Measurements from ENCODE around the gene KITLG. TPM values are rescaled to one million over a fixed set of nuclear protein-coding genes. Genes with fewer than 3 reads are reported as not detected.

Gene KITLG
- total RNA-seq, 1 experiment from 2014 or later: 11.7 TPM

DNA sequence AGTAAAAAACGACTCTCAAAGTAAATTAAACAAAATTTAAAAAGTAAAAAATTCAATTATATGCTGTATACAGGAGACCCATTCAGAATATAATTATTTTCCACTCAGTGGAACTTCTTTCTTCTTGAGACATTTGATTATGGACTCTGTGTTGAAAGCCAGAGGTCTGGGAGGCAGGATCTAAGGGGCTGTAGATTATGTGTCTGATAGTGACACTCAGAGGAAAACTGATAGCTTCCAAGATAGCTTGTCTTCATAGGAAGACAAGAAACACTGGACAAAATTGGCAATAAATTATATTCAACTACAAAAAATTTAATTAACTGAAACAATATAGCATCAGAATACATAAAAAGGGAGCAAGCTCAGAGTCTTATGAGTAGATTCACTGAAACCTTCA is 135.8 kb downstream of the KITLG start:
- H3K27ac Mint-ChIP-seq: no peak overlapping the region; a peak in 1 of 7 replicates
- no peak for DNase-seq
- no peaks in the 10 kb centered on the region for H3K27me3 Mint-ChIP-seq (ENCODE audit: low read depth)
- Histone ChIP-seq H4K91ac (ENCODE audit: insufficient read length, low read depth, low read length) (no peak overlapping the region), H2BK15ac (ENCODE audit: low read depth, low read length) (no peak overlapping the region), H4K8ac (replicated peaks; ENCODE audit: insufficient read length, low read depth, low read length) (no peak overlapping the region), H3K4me1 (ENCODE audit: insufficient read depth, low read length) (no peaks in the 10 kb centered on the region), H2AFZ (ENCODE audit: low read length) (no peak overlapping the region), H2BK20ac (ENCODE audit: low read depth, low read length, poor library complexity, severe bottlenecking) (no peak overlapping the region), H2AK5ac (ENCODE audit: insufficient read length, low read length) (no peak overlapping the region), H3T11ph (ENCODE audit: low read length) (no peak overlapping the region), H3K18ac (ENCODE audit: insufficient read length, low read depth, low read length) (no peak overlapping the region), H4K20me1 (ENCODE audit: control insufficient read depth, insufficient read depth, insufficient read length) (no peaks in the 10 kb centered on the region), H3K14ac (ENCODE audit: insufficient read depth, low read length) (no peak overlapping the region), H2BK12ac (ENCODE audit: insufficient read length, low read depth, low read length) (no peak overlapping the region), H3K9ac (ENCODE audit: extremely low read depth, insufficient read length, low read length) (no peak overlapping the region), H3K27ac (ENCODE audit: insufficient read length, low read depth, low read length) (no peak overlapping the region), H3K56ac (ENCODE audit: insufficient read length, low read depth, low read length) (no peak overlapping the region), H2BK120ac (ENCODE audit: low read depth, low read length, poor library complexity, severe bottlenecking) (no peak overlapping the region), H3K27me3 (ENCODE audit: insufficient read depth, low read length) (no peaks in the 10 kb centered on the region), H4K5ac (ENCODE audit: insufficient read length, low read depth, low read length) (no peak overlapping the region), H3K79me2 (ENCODE audit: insufficient read depth, low read length) (no peaks in the 10 kb centered on the region), H3K23me2 (ENCODE audit: insufficient read length, low read depth, low read length, poor library complexity, severe bottlenecking) (no peaks in the 10 kb centered on the region), H3K9me3 (ENCODE audit: control insufficient read depth, low read depth, low read length) (no peaks in the 10 kb centered on the region), H3K79me1 (ENCODE audit: insufficient read depth, low read depth, low read length, poor library complexity, severe bottlenecking) (no peaks in the 10 kb centered on the region), H2BK5ac (ENCODE audit: insufficient read length, low read length) (no peak overlapping the region), H3K23ac (ENCODE audit: insufficient read length, low read depth, low read length) (no peak overlapping the region), H3K4me2 (ENCODE audit: insufficient read depth, insufficient read length, low read length) (no peak overlapping the region), H3K4ac (ENCODE audit: low read depth, low read length) (no peak overlapping the region)
- TF ChIP-seq CTCF (conservative IDR thresholded peaks at IDR 0.05): no peak
- H3K36me3 Mint-ChIP-seq (ENCODE audit: insufficient read depth in 1 of 3, low read depth in 3 of 3): peaks cover 0 to 1% (median 0%) of the 10 kb centered on the region in 3 experiments; a peak in 2 of 7 replicates
- no CpG with 5 or more reads among the region's 1 CpG for WGBS (ENCODE audit: extremely low coverage, insufficient read length, low lambda C conversion rate)
- peaks cover 2 to 5% of the 10 kb centered on the region in 2 experiments for H3K9me3 Mint-ChIP-seq
- H3K4me3 Mint-ChIP-seq: no peak overlapping the region
- peaks cover 12% of the 10 kb centered on the region in 2 experiments for H3K4me1 Mint-ChIP-seq

Measured in H9 (cell line).